GM23338 (cell line): Measurements from ENCODE around the gene METTL4. TPM values are rescaled to one million over a fixed set of nuclear protein-coding genes. Genes with fewer than 3 reads are reported as not detected.

Source experiments
- ATAC-seq: fragments of 200-7000 bp; cut with Tn5 transposase; 3 replicates; pipeline ENCODE4 v1.9.1; 2020
- DNase-seq: peaks from one replicate; pipeline ENCODE4 v3.0.0-alpha.2; 2015; ENCODE audit warnings: low spot score
- H2AFZ ChIP-seq: fragments of 200-600 bp; sonication (generic); 2 replicates; pipeline ENCODE4 v1.8.0; 2016; ENCODE audit warnings: antibody characterized with exemption, mild to moderate bottlenecking, moderate library complexity
- H3F3A ChIP-seq: fragments of 200-600 bp; sonication (generic); replicated peaks from 2 replicates; pipeline ENCODE4 v1.8.0; 2017; ENCODE audit warnings: antibody characterized with exemption, mixed run types, low read depth
- H3K27ac ChIP-seq: fragments of 200-600 bp; sonication (generic); 2 replicates; pipeline ENCODE4 v1.6.1; 2016; ENCODE audit warnings: low read depth
- H3K27me3 ChIP-seq: fragments of 200-600 bp; sonication (generic); 2 replicates; pipeline ENCODE4 v1.8.0; 2016; ENCODE audit warnings: mild to moderate bottlenecking, mixed run types, moderate library complexity; ENCODE audit not compliant: insufficient read depth
- H3K36me3 ChIP-seq: fragments of 200-600 bp; sonication (generic); 2 replicates; pipeline ENCODE4 v1.8.0; 2016; ENCODE audit warnings: mild to moderate bottlenecking; ENCODE audit not compliant: insufficient read depth
- H3K4me1 ChIP-seq: fragments of 200-600 bp; sonication (generic); 2 replicates; pipeline ENCODE4 v1.8.0; 2016; ENCODE audit warnings: mild to moderate bottlenecking, moderate library complexity; ENCODE audit not compliant: insufficient read depth
- H3K4me2 ChIP-seq: fragments of 200-600 bp; sonication (generic); 2 replicates; pipeline ENCODE4 v1.7.1; 2017; ENCODE audit warnings: mixed run types
- H3K4me3 ChIP-seq: fragments of 200-600 bp; sonication (generic); 2 replicates; pipeline ENCODE4 v1.6.1; 2016; ENCODE audit warnings: mixed run types
- H3K79me2 ChIP-seq: fragments of 200-600 bp; sonication (generic); replicated peaks from 2 replicates; pipeline ENCODE4 v1.8.0; 2017; ENCODE audit warnings: mild to moderate bottlenecking; ENCODE audit not compliant: insufficient read depth
- H3K9me2 ChIP-seq: fragments of 200-600 bp; sonication (generic); 2 replicates; pipeline ENCODE4 v1.8.0; 2017; ENCODE audit not compliant: insufficient read depth
- H4K20me1 ChIP-seq: fragments of 200-600 bp; sonication (generic); replicated peaks from 2 replicates; pipeline ENCODE4 v1.8.0; 2017; ENCODE audit warnings: mild to moderate bottlenecking; ENCODE audit not compliant: insufficient read depth
- H3K27ac Mint-ChIP-seq: 2 replicates; pipeline ENCODE4 v1.8.0; 2020; ENCODE audit warnings: inconsistent platforms, mild to moderate bottlenecking, moderate library complexity, mixed read lengths
- H3K27me3 Mint-ChIP-seq: 3 replicates; pipeline ENCODE4 v1.8.0; 2022; ENCODE audit warnings: low read depth, mild to moderate bottlenecking, moderate library complexity, mixed read lengths, inconsistent platforms; ENCODE audit not compliant: insufficient read depth, poor library complexity
- H3K36me3 Mint-ChIP-seq: 3 replicates; pipeline ENCODE4 v1.8.0; 2021; ENCODE audit warnings: low read depth, mild to moderate bottlenecking, inconsistent platforms, moderate library complexity, mixed read lengths
- H3K4me1 Mint-ChIP-seq: 3 replicates; pipeline ENCODE4 v1.8.0; 2020; ENCODE audit warnings: mild to moderate bottlenecking, inconsistent platforms, mixed read lengths
- H3K4me3 Mint-ChIP-seq: 3 replicates; pipeline ENCODE4 v1.8.0; 2021; ENCODE audit warnings: moderate library complexity, mild to moderate bottlenecking, inconsistent platforms, mixed read lengths
- H3K9me3 Mint-ChIP-seq: 3 replicates; pipeline ENCODE4 v1.8.0; 2020; ENCODE audit warnings: moderate library complexity, mild to moderate bottlenecking, inconsistent platforms, mixed read lengths
- EZH2 ChIP-seq: fragments of 200-600 bp; sonication (generic); IDR thresholded peaks from one replicate; pipeline ENCODE4 v1.8.0; 2017; ENCODE audit warnings: antibody characterized with exemption, mild to moderate bottlenecking, low read depth; ENCODE audit not compliant: unreplicated experiment
- EZH2phosphoT487 ChIP-seq: fragments of 200-600 bp; sonication (generic); IDR thresholded peaks from one replicate; pipeline ENCODE4 v1.8.1; 2018; ENCODE audit warnings: antibody characterized with exemption; ENCODE audit not compliant: unreplicated experiment
- NANOG ChIP-seq: IDR thresholded peaks from 2 replicates; pipeline ENCODE4 v1.6.1; 2016; ENCODE audit warnings: antibody characterized with exemption, borderline replicate concordance
- ZNF331 ChIP-seq: fragments of 250-450 bp; sonication (Bioruptor Pico); IDR thresholded peaks from 2 replicates; pipeline ENCODE4 v1.5.0; 2020; ENCODE audit warnings: low read depth, mild to moderate bottlenecking, moderate library complexity
- polyA plus RNA-seq: library from polyadenylated mRNA; unstranded; fragments of >200 nt; fragmentation: Nextera tagmentation; extraction: Ambion mirVana; gene quantifications from 2 replicates; pipeline ENCODE4 v1.2.1, GENCODE V29; 2016
- total RNA-seq: library from RNA; depleted of rRNA; stranded (reverse); fragments of >200 nt; shearing (Covaris generic); gene quantifications from 2 replicates; pipeline ENCODE4 v1.2.3, GENCODE V29; 2014
- TF ChIP-seq, protein P1 (sequence below), 2 experiments: fragments of 200-600 bp in 1 of 2; sonication (generic) in 1 of 2; conservative IDR thresholded peaks; 2 replicates each; pipeline versions ENCODE4 v1.5.1 to v1.6.1; 2016 to 2017; ENCODE audit warnings: antibody characterized with exemption in 2 of 2, low read depth in 2 of 2, mild to moderate bottlenecking in 2 of 2, moderate library complexity in 1 of 2
- TF ChIP-seq, protein P2 (sequence below): fragments of 250-450 bp; sonication (Bioruptor Pico); IDR thresholded peaks from 2 replicates; pipeline ENCODE4 v1.5.0; 2020; ENCODE audit warnings: mild to moderate bottlenecking, moderate library complexity

METTL4 gene
- total and polyA plus RNA-seq, 2 experiments from 2014 or later, result 11.9 to 14.9 TPM

DNA sequence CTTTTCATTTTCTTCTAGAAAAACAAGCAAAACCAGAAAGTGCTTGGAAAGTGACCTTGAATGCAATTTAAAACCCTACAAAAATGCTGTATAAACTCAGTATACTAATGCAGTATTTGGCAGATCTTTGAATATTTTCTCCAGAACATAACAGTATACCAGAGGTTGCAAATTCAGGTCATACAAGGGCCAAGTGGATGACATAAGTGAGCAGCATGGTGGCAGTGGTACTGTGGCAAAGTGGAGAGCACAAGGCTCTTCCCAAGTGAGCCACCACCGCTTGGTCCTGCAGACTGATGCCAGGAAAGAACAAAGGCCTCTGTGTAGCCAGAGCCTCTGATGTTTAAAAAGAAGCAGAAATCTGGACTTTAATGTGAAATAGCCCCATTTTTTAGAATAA lies 33.1 kb downstream of the METTL4 start:
- no peaks in the 10 kb centered on the region for H3K4me1 ChIP-seq
- Mint-ChIP-seq H3K27me3 (peaks cover 2% of the 10 kb centered on the region), H3K4me1 (peaks cover 8% of the 10 kb centered on the region; the same call in 2 of the 3 replicates), H3K27ac (no peak overlapping the region), H3K4me3 (no peak overlapping the region), H3K9me3 (no peaks in the 10 kb centered on the region), H3K36me3 (no peaks in the 10 kb centered on the region; the same call in 2 of the 3 replicates)
- no peak overlapping the region for H3K4me2 ChIP-seq
- no peaks in the 10 kb centered on the region for H3K27me3 ChIP-seq
- H3K9me2 ChIP-seq, result 0 out of 2 replicates have a peak, but pooled peaks cover 7% of the 10 kb centered on the region
- H3F3A ChIP-seq, result no peaks in the 10 kb centered on the region
- no peak overlapping the region for H2AFZ ChIP-seq
- no peaks in the 10 kb centered on the region for H3K79me2 ChIP-seq
- no peaks in the 10 kb centered on the region for H3K36me3 ChIP-seq
- no peak for ATAC-seq
- no peak overlapping the region for H3K27ac ChIP-seq
- no peak for DNase-seq
- H4K20me1 ChIP-seq, result no peaks in the 10 kb centered on the region
- no peak overlapping the region for H3K4me3 ChIP-seq
- no peak for TF ChIP-seq NANOG
- TF ChIP-seq EZH2, result no peak
- no peak for TF ChIP-seq ZNF331 (CRISPR knock-in tag)
- TF ChIP-seq EZH2phosphoT487, result no peak
- TF ChIP-seq, protein P1, sequence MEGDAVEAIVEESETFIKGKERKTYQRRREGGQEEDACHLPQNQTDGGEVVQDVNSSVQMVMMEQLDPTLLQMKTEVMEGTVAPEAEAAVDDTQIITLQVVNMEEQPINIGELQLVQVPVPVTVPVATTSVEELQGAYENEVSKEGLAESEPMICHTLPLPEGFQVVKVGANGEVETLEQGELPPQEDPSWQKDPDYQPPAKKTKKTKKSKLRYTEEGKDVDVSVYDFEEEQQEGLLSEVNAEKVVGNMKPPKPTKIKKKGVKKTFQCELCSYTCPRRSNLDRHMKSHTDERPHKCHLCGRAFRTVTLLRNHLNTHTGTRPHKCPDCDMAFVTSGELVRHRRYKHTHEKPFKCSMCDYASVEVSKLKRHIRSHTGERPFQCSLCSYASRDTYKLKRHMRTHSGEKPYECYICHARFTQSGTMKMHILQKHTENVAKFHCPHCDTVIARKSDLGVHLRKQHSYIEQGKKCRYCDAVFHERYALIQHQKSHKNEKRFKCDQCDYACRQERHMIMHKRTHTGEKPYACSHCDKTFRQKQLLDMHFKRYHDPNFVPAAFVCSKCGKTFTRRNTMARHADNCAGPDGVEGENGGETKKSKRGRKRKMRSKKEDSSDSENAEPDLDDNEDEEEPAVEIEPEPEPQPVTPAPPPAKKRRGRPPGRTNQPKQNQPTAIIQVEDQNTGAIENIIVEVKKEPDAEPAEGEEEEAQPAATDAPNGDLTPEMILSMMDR (conservative IDR thresholded peaks at IDR 0.05; ENCODE audit: low read depth in 2 of 2), result no peak
- TF ChIP-seq, protein P2, sequence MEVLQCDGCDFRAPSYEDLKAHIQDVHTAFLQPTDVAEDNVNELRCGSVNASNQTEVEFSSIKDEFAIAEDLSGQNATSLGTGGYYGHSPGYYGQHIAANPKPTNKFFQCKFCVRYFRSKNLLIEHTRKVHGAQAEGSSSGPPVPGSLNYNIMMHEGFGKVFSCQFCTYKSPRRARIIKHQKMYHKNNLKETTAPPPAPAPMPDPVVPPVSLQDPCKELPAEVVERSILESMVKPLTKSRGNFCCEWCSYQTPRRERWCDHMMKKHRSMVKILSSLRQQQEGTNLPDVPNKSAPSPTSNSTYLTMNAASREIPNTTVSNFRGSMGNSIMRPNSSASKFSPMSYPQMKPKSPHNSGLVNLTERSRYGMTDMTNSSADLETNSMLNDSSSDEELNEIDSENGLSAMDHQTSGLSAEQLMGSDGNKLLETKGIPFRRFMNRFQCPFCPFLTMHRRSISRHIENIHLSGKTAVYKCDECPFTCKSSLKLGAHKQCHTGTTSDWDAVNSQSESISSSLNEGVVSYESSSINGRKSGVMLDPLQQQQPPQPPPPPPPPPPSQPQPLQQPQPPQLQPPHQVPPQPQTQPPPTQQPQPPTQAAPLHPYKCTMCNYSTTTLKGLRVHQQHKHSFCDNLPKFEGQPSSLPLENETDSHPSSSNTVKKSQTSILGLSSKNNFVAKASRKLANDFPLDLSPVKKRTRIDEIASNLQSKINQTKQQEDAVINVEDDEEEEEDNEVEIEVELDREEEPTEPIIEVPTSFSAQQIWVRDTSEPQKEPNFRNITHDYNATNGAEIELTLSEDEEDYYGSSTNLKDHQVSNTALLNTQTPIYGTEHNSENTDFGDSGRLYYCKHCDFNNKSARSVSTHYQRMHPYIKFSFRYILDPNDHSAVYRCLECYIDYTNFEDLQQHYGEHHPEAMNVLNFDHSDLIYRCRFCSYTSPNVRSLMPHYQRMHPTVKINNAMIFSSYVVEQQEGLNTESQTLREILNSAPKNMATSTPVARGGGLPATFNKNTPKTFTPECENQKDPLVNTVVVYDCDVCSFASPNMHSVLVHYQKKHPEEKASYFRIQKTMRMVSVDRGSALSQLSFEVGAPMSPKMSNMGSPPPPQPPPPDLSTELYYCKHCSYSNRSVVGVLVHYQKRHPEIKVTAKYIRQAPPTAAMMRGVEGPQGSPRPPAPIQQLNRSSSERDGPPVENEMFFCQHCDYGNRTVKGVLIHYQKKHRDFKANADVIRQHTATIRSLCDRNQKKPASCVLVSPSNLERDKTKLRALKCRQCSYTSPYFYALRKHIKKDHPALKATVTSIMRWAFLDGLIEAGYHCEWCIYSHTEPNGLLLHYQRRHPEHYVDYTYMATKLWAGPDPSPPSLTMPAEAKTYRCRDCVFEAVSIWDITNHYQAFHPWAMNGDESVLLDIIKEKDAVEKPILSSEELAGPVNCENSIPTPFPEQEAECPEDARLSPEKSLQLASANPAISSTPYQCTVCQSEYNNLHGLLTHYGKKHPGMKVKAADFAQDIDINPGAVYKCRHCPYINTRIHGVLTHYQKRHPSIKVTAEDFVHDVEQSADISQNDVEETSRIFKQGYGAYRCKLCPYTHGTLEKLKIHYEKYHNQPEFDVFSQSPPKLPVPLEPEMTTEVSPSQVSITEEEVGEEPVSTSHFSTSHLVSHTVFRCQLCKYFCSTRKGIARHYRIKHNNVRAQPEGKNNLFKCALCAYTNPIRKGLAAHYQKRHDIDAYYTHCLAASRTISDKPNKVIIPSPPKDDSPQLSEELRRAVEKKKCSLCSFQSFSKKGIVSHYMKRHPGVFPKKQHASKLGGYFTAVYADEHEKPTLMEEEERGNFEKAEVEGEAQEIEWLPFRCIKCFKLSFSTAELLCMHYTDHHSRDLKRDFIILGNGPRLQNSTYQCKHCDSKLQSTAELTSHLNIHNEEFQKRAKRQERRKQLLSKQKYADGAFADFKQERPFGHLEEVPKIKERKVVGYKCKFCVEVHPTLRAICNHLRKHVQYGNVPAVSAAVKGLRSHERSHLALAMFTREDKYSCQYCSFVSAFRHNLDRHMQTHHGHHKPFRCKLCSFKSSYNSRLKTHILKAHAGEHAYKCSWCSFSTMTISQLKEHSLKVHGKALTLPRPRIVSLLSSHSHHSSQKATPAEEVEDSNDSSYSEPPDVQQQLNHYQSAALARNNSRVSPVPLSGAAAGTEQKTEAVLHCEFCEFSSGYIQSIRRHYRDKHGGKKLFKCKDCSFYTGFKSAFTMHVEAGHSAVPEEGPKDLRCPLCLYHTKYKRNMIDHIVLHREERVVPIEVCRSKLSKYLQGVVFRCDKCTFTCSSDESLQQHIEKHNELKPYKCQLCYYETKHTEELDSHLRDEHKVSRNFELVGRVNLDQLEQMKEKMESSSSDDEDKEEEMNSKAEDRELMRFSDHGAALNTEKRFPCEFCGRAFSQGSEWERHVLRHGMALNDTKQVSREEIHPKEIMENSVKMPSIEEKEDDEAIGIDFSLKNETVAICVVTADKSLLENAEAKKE (CRISPR knock-in tag), result no peak
